Mucosa of stomach (tissue), 1 donor: ENCODE results near the gene PBRM1.

Experiments used
- H3K27me3 ChIP-seq: one replicate; pipeline ENCODE4 v1.7.0; 2013; ENCODE audit warnings: mild to moderate bottlenecking, low read length; ENCODE audit not compliant: control insufficient read depth, insufficient read depth
- H3K36me3 ChIP-seq: one replicate; pipeline ENCODE4 v1.7.0; 2013; ENCODE audit warnings: low read length; ENCODE audit not compliant: control insufficient read depth, insufficient read depth
- H3K4me1 ChIP-seq: one replicate; pipeline ENCODE4 v1.7.0; 2013; ENCODE audit warnings: mild to moderate bottlenecking, low read length; ENCODE audit not compliant: control insufficient read depth, insufficient read depth
- H3K4me3 ChIP-seq: one replicate; pipeline ENCODE4 v1.7.0; 2013; ENCODE audit warnings: low read length
- H3K9ac ChIP-seq: one replicate; pipeline ENCODE4 v1.7.0; 2013; ENCODE audit warnings: mild to moderate bottlenecking, low read length, moderate library complexity
- H3K9me3 ChIP-seq: one replicate; pipeline ENCODE4 v1.7.0; 2013; ENCODE audit warnings: mild to moderate bottlenecking, low read length, moderate library complexity; ENCODE audit not compliant: control insufficient read depth
- donor health status: Pancreatic carcinoma.

Gene PBRM1

GRCh38 chr3:52501046-52501445, 184.7 kb downstream of the PBRM1 start:
- Histone ChIP-seq H3K36me3 (no peaks in the 10 kb centered on the region), H3K27me3 (no peaks in the 10 kb centered on the region), H3K4me3 (no peak overlapping the region), H3K4me1 (no peaks in the 10 kb centered on the region), H3K9ac (no peak overlapping the region), H3K9me3 (no peaks in the 10 kb centered on the region)

GRCh38 chr3:52498137-52499054, 187.3 kb downstream of the PBRM1 start:
- H3K36me3 ChIP-seq: no peaks in the 10 kb centered on the region
- H3K9ac ChIP-seq: no peak overlapping the region
- H3K9me3 ChIP-seq: no peaks in the 10 kb centered on the region
- H3K27me3 ChIP-seq: no peaks in the 10 kb centered on the region
- no peaks in the 10 kb centered on the region for H3K4me1 ChIP-seq
- H3K4me3 ChIP-seq: no peak overlapping the region

GRCh38 chr3:52495777-52496602, 189.7 kb downstream of the PBRM1 start:
- H3K4me1 ChIP-seq: no peaks in the 10 kb centered on the region
- H3K9me3 ChIP-seq: no peaks in the 10 kb centered on the region
- H3K9ac ChIP-seq: peak overlapping the region; percentile 39
- peaks cover 8% of the 10 kb centered on the region for H3K36me3 ChIP-seq
- no peak overlapping the region for H3K4me3 ChIP-seq
- H3K27me3 ChIP-seq: no peaks in the 10 kb centered on the region
